Measurements from ENCODE around the gene TFCP2L1.

DNA sequence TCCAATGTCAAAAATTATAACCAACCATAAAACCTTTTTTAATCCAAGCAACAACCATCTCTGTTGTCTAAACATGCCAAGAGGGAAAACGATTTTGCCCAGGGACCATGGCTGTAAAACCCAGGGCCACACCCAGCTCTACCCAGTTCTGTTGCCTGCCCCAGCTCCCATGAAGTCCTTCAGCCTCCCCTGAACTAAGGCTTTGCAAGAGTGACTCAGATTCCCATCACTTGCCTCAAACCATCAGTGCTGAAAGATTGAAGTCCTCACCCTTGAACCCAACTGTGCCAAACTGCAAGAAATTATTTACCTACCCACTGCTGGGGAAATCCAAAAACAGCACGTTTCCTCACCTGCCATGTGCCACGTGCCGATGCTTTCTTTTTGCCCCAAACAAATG is 102.5 kb downstream of the TFCP2L1 start:
- TF ChIP-seq, protein P1, sequence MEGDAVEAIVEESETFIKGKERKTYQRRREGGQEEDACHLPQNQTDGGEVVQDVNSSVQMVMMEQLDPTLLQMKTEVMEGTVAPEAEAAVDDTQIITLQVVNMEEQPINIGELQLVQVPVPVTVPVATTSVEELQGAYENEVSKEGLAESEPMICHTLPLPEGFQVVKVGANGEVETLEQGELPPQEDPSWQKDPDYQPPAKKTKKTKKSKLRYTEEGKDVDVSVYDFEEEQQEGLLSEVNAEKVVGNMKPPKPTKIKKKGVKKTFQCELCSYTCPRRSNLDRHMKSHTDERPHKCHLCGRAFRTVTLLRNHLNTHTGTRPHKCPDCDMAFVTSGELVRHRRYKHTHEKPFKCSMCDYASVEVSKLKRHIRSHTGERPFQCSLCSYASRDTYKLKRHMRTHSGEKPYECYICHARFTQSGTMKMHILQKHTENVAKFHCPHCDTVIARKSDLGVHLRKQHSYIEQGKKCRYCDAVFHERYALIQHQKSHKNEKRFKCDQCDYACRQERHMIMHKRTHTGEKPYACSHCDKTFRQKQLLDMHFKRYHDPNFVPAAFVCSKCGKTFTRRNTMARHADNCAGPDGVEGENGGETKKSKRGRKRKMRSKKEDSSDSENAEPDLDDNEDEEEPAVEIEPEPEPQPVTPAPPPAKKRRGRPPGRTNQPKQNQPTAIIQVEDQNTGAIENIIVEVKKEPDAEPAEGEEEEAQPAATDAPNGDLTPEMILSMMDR (IDR thresholded peaks at IDR 0.05 in 8 of 11, conservative IDR thresholded peaks at IDR 0.05 in 3 of 11) = no peak
- no peak for TF ChIP-seq POLR2A (IDR thresholded peaks at IDR 0.05)
- no peak for TF ChIP-seq POLR2AphosphoS5 (IDR thresholded peaks at IDR 0.05)

All from spleen (tissue), 7 donors.